Sigmoid colon (tissue), 7 donors: ENCODE data around the gene CLHC1. TPM values are rescaled to one million over a fixed set of nuclear protein-coding genes. Genes with fewer than 3 reads are reported as not detected.

Experiments used
- DNase-seq: peaks from one replicate; pipeline ENCODE4 v3.0.0-alpha.2; 2019
- H3K27ac ChIP-seq, 4 donors: fragments of 200-600 bp; sonication (generic); one replicate each; pipeline ENCODE4 v1.5.1; 2016 to 2019; ENCODE audit warnings: mild to moderate bottlenecking in 1 of 4
- H3K27me3 ChIP-seq, 3 donors: fragments of 200-600 bp; sonication (generic); one replicate each; pipeline ENCODE4 v1.5.1; 2019; ENCODE audit warnings: mild to moderate bottlenecking in 1 of 3
- H3K36me3 ChIP-seq, 4 donors: fragments of 200-600 bp; sonication (generic); one replicate each; pipeline ENCODE4 v1.5.1; 2016 to 2019
- H3K4me1 ChIP-seq, 4 donors: fragments of 200-600 bp; sonication (generic); one replicate each; pipeline ENCODE4 v1.5.1; 2017 to 2019
- H3K4me3 ChIP-seq, 4 donors: fragments of 200-600 bp; sonication (generic); one replicate each; pipeline ENCODE4 v1.5.1; 2017 to 2019; ENCODE audit warnings: mild to moderate bottlenecking in 2 of 4, moderate library complexity in 1 of 4
- H3K9me3 ChIP-seq, 4 donors: fragments of 200-600 bp in 3 of 4; sonication (generic) in 3 of 4; one replicate each; pipeline versions ENCODE4 v1.5.1 to v1.6.1; 2013 to 2019
- EP300 ChIP-seq, 4 donors: sonication (generic); formaldehyde crosslinking; IDR thresholded peaks; one replicate each; pipeline ENCODE4 v1.6.1; 2017; ENCODE audit warnings: antibody characterized with exemption in 4 of 4
- POLR2A ChIP-seq, 2 donors: fragments of 450-650 bp; IDR thresholded peaks; one replicate each; pipeline ENCODE4 v1.6.1; 2016; ENCODE audit warnings: antibody characterized with exemption in 2 of 2, mild to moderate bottlenecking in 2 of 2, moderate library complexity in 2 of 2
- POLR2AphosphoS5 ChIP-seq, 4 donors: sonication (generic); formaldehyde crosslinking; IDR thresholded peaks; one replicate each; pipeline ENCODE4 v1.6.1; 2017; ENCODE audit warnings: antibody characterized with exemption in 4 of 4
- WGBS, 2 donors: extraction: QIAGEN DNeasy Blood & Tissue Kit; methylation state at CpG; one replicate each; pipeline ENCODE4 v1.1.7; 2013; 5-methylcytosine and 5-hydroxymethylcytosine counted together
- intact Hi-C: fragments of 100-400 bp; cut with DNase I; formaldehyde crosslinking; loops from one replicate; pipeline ENCODE4 v1.15.1; 2023
- polyA plus RNA-seq, 3 donors: library from polyadenylated mRNA; stranded (reverse); fragments of 200-250 nt; gene quantifications; one replicate each; pipeline ENCODE4 v1.2.3, GENCODE V29; 2013
- total RNA-seq, 4 donors: library from RNA; depleted of rRNA; stranded (reverse); fragments of >200 nt; gene quantifications; one replicate each; pipeline ENCODE4 v1.1.0, GENCODE V29; 2016
- TF ChIP-seq, protein P1 (sequence below), 4 experiments: fragments of 450-650 bp in 3 of 4; fragments of 200-600 bp in 1 of 4; IDR thresholded peaks; one replicate each; pipeline ENCODE4 v1.5.1; 2016 to 2019; ENCODE audit warnings: antibody characterized with exemption in 4 of 4, mild to moderate bottlenecking in 3 of 4, moderate library complexity in 2 of 4
- donor health status: healthy with polysubstance abuse.
- donor health status: Bipolar disorder and iron deficiency.
- donor health status: healthy.

Gene CLHC1
- total and polyA plus RNA-seq, 7 donors, result 4.4 to 22.4 (median 6.6) TPM

DNA sequence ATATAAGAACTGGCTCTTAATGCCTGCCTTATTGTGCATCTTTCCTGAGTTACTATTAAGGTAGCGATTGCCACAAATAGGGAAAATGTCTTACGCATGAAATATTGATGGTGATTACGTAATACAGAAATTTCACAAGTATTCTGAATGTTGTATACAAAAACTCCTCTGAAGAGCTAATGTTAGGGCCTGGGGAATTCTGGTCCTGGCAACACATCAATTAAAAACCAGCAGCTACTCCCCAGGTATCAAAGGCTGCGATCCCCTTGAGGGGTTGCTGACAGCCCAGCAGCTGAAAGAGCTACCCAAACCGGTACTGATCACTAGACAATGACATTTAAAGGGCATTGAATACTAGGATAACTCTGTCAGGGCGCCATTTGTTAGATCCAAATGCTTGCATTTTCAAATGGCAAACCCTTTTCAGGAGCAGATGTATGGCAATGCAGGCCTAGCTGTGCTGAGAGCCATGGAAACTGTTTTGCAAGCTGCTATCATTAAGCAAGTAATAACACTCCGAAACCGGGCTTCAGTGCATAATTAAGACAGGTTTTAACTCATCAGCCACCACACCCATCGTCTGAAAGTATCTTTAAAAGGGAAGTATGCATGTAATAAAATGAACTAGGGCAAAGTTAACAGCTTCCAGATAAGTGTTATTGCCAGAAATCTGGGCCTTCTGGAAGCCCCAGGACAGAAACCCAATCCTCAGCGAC is 78.4 kb downstream of the CLHC1 start:
- no peak for DNase-seq
- no peak for TF ChIP-seq EP300 (IDR thresholded peaks at IDR 0.05)
- TF ChIP-seq, protein P1, sequence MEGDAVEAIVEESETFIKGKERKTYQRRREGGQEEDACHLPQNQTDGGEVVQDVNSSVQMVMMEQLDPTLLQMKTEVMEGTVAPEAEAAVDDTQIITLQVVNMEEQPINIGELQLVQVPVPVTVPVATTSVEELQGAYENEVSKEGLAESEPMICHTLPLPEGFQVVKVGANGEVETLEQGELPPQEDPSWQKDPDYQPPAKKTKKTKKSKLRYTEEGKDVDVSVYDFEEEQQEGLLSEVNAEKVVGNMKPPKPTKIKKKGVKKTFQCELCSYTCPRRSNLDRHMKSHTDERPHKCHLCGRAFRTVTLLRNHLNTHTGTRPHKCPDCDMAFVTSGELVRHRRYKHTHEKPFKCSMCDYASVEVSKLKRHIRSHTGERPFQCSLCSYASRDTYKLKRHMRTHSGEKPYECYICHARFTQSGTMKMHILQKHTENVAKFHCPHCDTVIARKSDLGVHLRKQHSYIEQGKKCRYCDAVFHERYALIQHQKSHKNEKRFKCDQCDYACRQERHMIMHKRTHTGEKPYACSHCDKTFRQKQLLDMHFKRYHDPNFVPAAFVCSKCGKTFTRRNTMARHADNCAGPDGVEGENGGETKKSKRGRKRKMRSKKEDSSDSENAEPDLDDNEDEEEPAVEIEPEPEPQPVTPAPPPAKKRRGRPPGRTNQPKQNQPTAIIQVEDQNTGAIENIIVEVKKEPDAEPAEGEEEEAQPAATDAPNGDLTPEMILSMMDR (IDR thresholded peaks at IDR 0.05), result no peak
- H3K4me3 ChIP-seq, result no peak overlapping the region
- no peaks in the 10 kb centered on the region for H3K27me3 ChIP-seq
- no peaks in the 10 kb centered on the region for H3K9me3 ChIP-seq
- H3K36me3 ChIP-seq, result no peaks in the 10 kb centered on the region
- whole genome bisulfite sequencing, 2 donors, result 42 to 65% methylated on average over 10 of the region's 10 CpGs
- H3K4me1 ChIP-seq, result peaks cover 0 to 78% (median 76%) of the 10 kb centered on the region in 4 donors
- H3K27ac ChIP-seq, result peak overlapping the region; percentile 16 to 80 (median 74)
- intact Hi-C loops, result no loop called here

DNA sequence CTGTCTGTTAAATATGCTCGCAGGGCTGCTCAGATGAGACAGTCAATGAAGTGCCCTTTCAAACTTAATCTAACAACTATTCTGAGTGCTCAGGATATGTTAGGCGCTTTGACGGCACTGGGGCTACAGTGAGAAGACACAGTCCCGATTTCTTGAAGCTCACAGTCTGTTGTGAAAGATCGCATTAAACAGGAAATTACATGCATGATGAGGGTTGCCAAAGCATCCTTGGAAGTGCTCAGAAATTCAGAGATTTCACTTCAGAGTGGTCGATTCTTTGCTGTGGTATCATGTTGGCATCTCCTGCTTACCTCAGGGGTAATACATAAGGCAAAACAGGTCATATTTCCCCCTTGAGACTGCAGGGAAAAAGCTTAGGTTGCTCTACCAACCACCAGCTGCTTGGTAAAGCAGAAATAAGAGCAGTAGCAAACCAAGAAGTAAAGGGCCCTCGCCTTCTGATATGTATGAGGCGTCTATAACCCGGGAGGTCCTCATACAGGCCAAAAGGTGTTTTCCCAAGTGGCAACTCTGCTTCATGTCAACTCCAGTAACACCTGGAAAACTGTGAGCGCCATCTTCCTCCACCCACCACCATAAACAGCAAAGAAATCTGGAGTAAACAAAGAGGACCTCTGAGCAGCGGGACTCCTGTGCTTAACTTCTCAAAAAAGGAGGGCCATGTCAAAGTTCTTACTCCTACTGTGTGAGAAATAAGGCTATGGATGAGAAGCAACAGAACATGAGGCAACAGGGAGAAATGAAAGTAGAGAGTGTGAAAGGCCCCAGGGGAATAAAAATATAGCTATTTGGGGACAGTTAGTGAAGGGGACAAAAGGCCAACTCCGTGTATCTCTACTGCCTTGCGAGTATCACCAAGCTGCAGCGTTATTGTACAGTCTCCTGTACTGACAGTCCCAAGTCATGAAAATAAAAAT is 79.3 kb downstream of the CLHC1 start:
- 80 to 88% methylated on average over 14 of the region's 14 CpGs for WGBS, 2 donors
- H3K27me3 ChIP-seq, result no peaks in the 10 kb centered on the region
- no peak overlapping the region for H3K4me3 ChIP-seq
- TF ChIP-seq, protein P1 (IDR thresholded peaks at IDR 0.05), result no peak
- TF ChIP-seq POLR2AphosphoS5 (IDR thresholded peaks at IDR 0.05), result no peak
- TF ChIP-seq EP300 (IDR thresholded peaks at IDR 0.05), result no peak
- no peak for TF ChIP-seq POLR2A (IDR thresholded peaks at IDR 0.05)
- intact Hi-C loops, result no loop called here
- DNase-seq, result no peak
- no peaks in the 10 kb centered on the region for H3K9me3 ChIP-seq
- peaks cover 0 to 73% (median 67%) of the 10 kb centered on the region in 4 donors for H3K4me1 ChIP-seq
- H3K27ac ChIP-seq, result peak overlapping the region in 3 of 4 donors; percentile 71 to 80 (median 78)
- H3K36me3 ChIP-seq, result no peaks in the 10 kb centered on the region

DNA sequence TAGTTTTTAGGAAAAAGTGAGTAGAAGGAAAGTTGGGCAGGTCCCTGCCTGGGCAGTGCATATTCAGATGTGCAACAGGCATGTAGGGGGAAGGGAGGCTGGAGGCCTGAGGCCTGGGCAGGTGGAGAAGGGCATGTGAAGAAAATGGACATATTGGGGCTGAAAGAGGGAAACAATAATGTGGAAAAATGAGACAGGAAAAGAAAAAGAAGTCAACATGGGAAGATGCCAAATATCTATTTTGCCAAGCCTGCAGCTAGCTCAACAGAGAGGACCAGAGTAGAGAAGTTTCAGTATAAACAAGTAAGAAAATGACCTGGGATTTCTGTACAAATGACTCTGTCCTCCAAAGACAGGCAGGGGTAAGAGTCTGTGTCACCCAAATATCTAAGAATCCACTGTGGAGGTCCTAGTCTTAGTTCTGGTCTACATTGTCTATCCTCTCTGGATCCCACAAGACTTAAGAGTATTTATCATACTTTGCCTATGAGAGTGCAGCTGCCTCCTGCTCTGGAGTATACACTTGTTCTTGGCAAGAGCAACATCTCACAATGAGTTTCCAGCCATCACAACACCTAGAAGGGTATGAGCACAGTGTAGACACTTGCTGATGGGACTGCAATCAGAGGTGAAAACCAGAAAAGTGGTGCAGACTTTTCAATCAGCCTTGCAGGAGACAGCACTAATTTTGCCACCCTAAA is 80.2 kb downstream of the CLHC1 start:
- TF ChIP-seq POLR2A (IDR thresholded peaks at IDR 0.05) (no peak), EP300 (IDR thresholded peaks at IDR 0.05) (no peak), POLR2AphosphoS5 (IDR thresholded peaks at IDR 0.05) (no peak)
- TF ChIP-seq, protein P1 (IDR thresholded peaks at IDR 0.05), result no peak
- intact Hi-C loops, result no loop called here
- H3K4me1 ChIP-seq, result peaks cover 0 to 65% (median 58%) of the 10 kb centered on the region in 4 donors
- no peaks in the 10 kb centered on the region for H3K9me3 ChIP-seq
- no peaks in the 10 kb centered on the region for H3K36me3 ChIP-seq
- peak overlapping the region in 3 of 4 donors; percentile 71 to 80 (median 78) for H3K27ac ChIP-seq
- DNase-seq, result no peak
- H3K27me3 ChIP-seq, result no peaks in the 10 kb centered on the region
- H3K4me3 ChIP-seq, result no peak overlapping the region

DNA sequence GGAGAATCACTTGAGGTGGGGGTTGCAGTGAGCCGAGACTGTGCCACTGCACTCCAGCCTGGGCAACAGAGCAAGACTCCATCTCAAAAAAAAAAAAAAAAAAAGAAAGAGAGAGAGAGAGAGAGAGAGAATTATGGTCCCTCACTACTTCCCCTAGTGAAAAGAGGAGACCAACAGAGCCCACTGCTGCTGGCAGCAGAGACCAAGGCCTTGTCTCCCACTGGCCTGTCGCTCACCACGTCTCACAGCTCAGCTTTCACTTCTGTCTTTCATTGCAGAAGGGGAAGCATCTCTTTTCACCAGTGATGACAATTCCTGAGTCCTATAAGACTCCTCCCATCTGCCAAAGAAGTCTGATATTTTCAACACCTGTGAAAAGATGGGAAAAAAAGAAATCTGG is 81.3 kb downstream of the CLHC1 start:
- 70 to 91% methylated on average over 3 of the region's 3 CpGs for WGBS, 2 donors
- H3K4me1 ChIP-seq, result peaks cover 0 to 60% (median 48%) of the 10 kb centered on the region in 4 donors
- H3K9me3 ChIP-seq, result no peaks in the 10 kb centered on the region
- peak overlapping the region in 1 of 4 donors; percentile 71 for H3K27ac ChIP-seq
- intact Hi-C loops, result no loop called here
- H3K27me3 ChIP-seq, result no peaks in the 10 kb centered on the region
- H3K36me3 ChIP-seq, result no peaks in the 10 kb centered on the region
- no peak for DNase-seq
- H3K4me3 ChIP-seq, result no peak overlapping the region
- no peak for TF ChIP-seq POLR2AphosphoS5 (IDR thresholded peaks at IDR 0.05)
- TF ChIP-seq, protein P1 (IDR thresholded peaks at IDR 0.05), result no peak
- no peak for TF ChIP-seq POLR2A (IDR thresholded peaks at IDR 0.05)
- no peak for TF ChIP-seq EP300 (IDR thresholded peaks at IDR 0.05)
